ENCODE measurements around the gene CCDC190. TPM values are rescaled to one million over a fixed set of nuclear protein-coding genes. Genes with fewer than 3 reads are reported as not detected.

The CCDC190 gene, protein sequence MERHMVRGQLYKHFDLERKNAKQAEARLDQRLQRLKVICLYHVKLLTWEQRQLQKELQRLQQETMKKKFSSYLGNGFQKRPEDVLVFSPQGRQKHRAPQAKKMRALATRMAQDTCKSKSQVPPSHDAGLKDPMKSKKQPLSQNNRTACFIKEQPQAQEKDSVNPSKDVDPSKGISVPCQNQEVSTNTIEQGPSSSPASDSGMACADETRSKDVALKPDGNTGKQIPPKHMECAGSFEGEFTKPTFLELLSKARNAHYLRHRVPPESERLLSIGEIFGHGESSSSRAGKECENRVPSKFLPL
- not detected for total RNA-seq

DNA sequence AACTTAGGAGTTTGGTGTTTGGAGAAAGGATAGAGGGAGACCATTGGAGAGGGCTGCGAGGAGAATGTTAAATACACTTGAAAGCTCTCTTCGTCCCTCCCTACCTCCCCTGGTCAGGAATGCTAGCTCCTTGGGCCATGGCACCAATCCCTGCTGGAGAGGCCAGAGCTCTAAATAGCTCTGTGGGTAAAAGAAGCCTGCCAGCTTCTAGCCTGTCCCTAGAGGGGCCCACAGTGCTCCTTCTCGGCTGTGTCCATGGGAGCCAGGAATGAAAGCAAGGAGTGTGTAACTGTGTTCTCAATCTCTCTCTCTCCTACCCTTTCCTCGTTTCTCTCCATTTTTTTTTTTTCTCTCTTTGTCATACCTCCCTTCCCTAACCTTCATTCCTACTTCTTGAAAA, at the start of gene CCDC190:
TSS of gene CCDC190 (minus strand) at position 75 of the 400 bp plus-strand sequence. CDS start 1,529 bp downstream, outside the sequence.
- ATAC-seq (no peak), DNase-seq (ENCODE audit: low spot score in 2 of 2) (no peak)
- H3K9me3 Mint-ChIP-seq: no peaks in the 10 kb centered on the region
- H3K36me3 Mint-ChIP-seq: no peaks in the 10 kb centered on the region
- H3K27ac Mint-ChIP-seq: no peak within 1 kb of the TSS

DNA sequence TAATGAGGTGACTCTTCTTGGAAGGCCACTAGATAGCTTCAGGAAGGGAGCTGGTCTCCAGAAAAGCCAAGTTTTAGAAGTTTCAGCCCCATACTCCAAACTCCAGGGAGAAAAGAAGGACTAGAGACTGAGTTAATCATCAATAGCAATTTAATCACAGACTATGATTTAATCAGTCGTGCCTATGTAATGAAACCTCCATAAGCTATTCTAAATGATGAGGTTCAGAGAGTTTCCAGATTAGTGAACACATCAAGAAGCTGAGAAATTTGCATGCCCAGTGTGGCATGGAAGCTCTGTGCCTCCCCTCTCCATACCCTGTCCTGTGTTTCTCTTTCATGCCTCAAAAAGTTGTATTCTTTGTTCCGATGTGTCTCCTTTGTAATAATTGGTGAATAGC, 49.2 kb upstream of the CCDC190 start:
- H3K27ac Mint-ChIP-seq: no peak overlapping the region

DNA sequence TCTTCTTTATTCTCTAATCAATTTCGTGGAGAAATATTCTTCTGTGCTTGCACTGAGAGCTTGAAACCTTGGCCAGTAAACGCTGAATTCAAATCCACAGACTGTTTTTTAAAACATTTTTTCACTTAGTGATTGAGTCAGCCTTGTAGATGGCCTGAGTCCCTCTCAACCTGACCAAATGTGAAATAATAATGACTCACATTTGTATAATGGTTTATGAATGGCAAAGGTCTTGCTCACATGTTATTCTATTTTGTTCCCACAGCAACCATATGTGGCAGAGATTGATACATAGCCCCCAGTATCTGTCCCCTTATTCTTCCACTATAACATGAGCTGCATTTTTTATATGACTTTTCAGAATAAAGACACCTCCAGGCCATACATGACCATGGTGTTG, 47.8 kb upstream of the CCDC190 start:
- H3K9me3 Mint-ChIP-seq: peaks cover 6 to 13% of the 10 kb centered on the region in 2 donors
- DNase-seq (ENCODE audit: low spot score in 2 of 2): no peak
- no peak for ATAC-seq
- H3K27ac Mint-ChIP-seq: no peak overlapping the region
- peaks cover 9 to 10% of the 10 kb centered on the region in 2 donors for H3K36me3 Mint-ChIP-seq

More for the DNA sequence above, 49.2 kb upstream of the CCDC190 start:
- peaks cover 9 to 10% of the 10 kb centered on the region in 2 donors for H3K36me3 Mint-ChIP-seq
- DNase-seq (ENCODE audit: low spot score in 2 of 2) (no peak), ATAC-seq (no peak)
- H3K9me3 Mint-ChIP-seq: peaks cover 6 to 13% of the 10 kb centered on the region in 2 donors

DNA sequence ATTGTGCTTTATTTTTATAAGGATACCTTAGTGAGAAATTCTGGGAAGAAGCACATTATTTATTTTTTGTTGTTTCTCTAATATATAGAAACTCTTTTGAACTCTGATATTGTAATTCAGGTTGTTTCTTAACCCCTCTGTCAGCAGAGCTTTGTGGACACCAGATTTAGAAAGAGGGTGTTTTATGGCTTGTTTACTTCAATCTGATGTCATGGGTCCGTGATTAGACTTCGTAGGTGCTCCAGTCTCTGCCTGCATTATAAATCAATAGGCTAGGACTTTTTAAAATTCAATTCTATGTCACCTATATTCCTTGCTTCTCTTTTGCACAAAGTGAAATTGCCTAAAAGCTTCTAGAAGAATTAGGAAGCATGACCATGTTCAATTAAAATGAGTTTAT, 47.3 kb upstream of the CCDC190 start:
- DNase-seq (ENCODE audit: low spot score in 2 of 2) (no peak), ATAC-seq (no peak)
- H3K36me3 Mint-ChIP-seq: peaks cover 9 to 10% of the 10 kb centered on the region in 2 donors
- H3K27ac Mint-ChIP-seq: no peak overlapping the region
- H3K9me3 Mint-ChIP-seq: peaks cover 6 to 13% of the 10 kb centered on the region in 2 donors

DNA sequence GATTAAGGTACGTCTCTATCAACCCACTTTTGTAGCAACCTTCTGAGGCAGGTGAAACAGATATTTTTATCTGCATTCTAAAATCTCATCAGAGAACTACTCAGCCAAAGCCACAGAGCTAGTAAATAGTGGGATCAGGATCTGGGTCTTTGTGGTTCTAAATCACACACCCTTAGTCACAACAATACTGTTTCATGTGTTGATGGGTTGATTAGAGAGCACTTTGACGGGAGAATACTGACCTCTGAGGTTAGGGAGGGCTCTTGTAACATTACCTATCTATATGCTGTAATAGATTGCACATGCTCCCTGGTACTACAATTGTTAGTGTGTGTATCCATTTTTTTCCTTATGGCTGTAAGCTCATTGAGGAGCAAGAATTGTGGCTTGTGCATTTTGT, 45.5 kb upstream of the CCDC190 start:
- ATAC-seq (no peak), DNase-seq (ENCODE audit: low spot score in 2 of 2) (no peak)
- no peaks in the 10 kb centered on the region for H3K36me3 Mint-ChIP-seq
- H3K9me3 Mint-ChIP-seq: no peaks in the 10 kb centered on the region
- H3K27ac Mint-ChIP-seq: no peak overlapping the region

DNA sequence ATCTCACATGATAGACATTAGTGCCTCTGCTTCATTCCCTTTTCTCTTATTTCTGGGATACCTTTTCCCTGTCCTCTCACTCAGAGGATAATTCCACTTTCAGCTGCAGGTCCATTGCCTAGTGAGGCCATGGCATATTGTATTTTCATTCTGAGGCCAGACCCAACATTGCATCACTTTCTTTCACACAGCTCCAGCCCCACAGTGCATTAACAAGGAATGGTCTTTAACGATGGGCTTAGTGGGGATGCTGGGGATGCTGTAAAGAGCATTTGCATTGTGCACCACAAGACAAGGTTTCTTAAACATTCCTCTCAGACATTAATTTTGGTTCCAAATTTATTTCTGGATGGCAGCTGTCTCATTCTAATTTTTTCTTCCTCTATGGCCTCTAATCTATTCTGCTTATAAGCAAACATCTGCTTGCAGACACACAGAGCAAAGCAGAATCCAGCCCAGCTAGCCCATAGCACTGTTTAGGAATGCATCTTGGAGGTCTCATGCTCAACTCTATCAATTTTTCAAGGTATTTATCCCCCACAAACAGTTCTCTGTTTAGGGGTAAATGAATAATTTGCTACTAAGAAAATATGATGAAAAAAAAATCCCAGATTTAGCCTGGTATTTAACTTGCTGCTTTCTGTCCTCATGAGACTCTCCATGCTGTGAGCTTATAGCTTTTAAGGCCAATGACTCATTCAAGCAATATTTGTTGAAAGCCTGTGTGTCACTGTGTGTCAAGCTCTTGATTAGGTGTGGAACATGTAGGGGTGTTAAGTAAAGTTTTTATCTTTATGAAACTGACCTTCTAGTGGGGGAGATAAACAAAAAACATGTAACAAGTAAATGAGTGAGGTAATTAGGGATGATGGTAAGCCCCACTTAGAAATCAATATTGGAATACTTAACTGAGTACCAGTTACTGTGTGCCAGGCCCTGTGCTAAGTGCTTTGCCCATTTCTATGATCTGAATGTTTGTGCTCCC, 44.5 kb upstream of the CCDC190 start:
- Mint-ChIP-seq H3K27ac (no peak overlapping the region), H3K9me3 (no peaks in the 10 kb centered on the region), H3K36me3 (no peaks in the 10 kb centered on the region)
- no peak for DNase-seq (ENCODE audit: low spot score in 2 of 2)
- ATAC-seq: no peak

DNA sequence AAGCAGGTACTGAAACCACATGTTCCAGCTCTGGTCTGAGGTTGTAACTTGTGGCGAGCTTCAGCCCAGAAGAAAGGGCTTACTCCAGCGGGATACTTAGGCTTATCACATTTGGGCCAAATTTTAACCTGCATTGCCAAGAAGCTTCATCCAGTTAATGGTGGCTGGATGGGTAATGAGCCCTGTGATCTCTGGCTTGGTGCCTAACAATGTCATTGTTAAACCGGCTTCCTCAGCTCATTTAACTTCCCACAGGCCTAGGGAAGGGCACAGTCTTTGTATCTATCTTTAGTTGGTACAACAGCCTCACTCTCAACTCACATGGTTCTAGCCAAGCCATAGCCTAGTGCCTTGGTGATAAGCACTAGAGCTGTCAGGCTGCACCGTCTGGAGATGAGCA, 43.6 kb upstream of the CCDC190 start:
- Mint-ChIP-seq H3K27ac (no peak overlapping the region), H3K9me3 (no peaks in the 10 kb centered on the region), H3K36me3 (no peaks in the 10 kb centered on the region)

DNA sequence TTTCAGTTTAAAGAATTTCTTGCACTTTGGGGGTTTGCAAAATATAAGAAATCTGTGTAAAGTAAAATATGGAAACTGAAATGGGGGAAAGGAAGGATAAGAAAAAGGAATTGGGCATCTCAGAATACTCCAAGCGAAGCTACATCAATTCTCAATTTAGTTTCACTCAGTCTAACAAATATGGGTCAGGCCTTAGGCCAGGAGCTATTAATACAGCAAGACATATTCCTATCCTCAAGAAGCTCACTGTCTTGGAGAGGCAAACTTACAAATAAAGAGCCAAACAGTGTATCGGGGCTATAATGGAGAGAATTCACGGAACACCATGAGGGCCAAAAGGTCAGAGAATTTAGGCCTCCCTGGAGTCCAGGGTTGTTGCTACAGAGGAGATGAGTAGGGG, 43.0 kb upstream of the CCDC190 start:
- DNase-seq (ENCODE audit: low spot score in 2 of 2) (no peak), ATAC-seq (no peak)
- H3K9me3 Mint-ChIP-seq: no peaks in the 10 kb centered on the region
- no peaks in the 10 kb centered on the region for H3K36me3 Mint-ChIP-seq
- H3K27ac Mint-ChIP-seq: no peak overlapping the region

More for the DNA sequence above, 43.6 kb upstream of the CCDC190 start:
- DNase-seq (ENCODE audit: low spot score in 2 of 2): no peak
- ATAC-seq: no peak

DNA sequence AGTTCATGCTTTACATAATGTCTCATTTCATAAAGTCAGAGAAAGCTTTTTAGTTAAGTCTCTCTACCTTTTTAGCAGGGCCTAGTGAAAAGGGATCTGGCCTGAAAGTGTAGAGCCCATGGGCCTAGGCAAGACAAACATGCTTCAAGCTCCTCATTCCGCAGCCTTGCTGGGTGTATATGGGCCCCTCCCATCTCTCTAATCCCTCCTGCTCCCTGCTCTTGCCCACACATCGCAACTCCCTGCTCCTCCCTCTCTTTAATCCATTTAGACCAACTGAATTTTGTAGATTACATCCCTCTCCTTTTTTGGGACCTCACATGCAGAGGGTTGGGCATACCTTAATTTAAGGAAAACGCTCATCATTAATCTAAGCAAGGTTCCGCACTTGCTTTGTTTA, 42.3 kb upstream of the CCDC190 start:
- ATAC-seq (no peak), DNase-seq (ENCODE audit: low spot score in 2 of 2) (no peak)
- H3K9me3 Mint-ChIP-seq: no peaks in the 10 kb centered on the region
- no peaks in the 10 kb centered on the region for H3K36me3 Mint-ChIP-seq
- no peak overlapping the region for H3K27ac Mint-ChIP-seq

DNA sequence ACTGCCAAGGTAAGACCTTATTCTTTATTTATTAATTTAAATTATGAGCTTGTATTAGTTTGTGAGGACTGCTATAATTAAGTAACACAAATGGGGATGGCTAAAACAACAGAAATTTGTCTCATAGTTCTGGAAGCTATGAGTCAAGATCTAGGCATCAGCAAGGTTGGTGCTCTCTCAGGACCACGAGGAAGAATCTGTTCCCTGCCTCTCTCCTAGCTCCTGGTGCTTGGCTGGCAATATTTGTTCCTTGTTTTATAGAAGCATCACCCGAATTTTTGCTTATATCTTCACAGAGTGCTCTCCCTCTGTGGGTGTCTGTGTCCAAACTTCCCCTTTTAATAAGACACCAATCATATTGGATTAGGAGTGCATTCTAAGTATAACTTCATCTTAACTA, 41.4 kb upstream of the CCDC190 start:
- no peaks in the 10 kb centered on the region for H3K36me3 Mint-ChIP-seq

DNA sequence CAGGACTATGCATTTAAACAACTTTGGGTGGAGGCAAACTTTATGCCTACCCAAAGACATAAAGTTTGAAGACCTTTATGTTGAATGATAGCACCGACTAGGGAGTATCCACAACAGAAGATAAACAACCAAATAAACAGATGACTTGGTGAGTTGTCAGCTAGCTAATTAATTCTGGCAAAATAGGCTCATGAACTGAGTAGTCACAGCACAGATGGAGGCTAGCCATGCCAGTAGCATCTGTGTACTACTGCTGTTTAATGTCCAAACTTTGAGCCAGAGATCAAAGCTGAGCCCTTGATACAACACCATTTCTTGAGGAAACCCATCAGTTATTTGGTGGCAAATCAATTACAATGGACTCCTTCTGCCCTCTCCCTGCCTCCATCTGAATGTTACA, 40.3 kb upstream of the CCDC190 start:
- no peak for DNase-seq (ENCODE audit: low spot score in 2 of 2)
- H3K27ac Mint-ChIP-seq: no peak overlapping the region
- H3K9me3 Mint-ChIP-seq: no peaks in the 10 kb centered on the region
- ATAC-seq: no peak
- no peaks in the 10 kb centered on the region for H3K36me3 Mint-ChIP-seq

More for the DNA sequence above, 41.4 kb upstream of the CCDC190 start:
- H3K27ac Mint-ChIP-seq: no peak overlapping the region
- DNase-seq (ENCODE audit: low spot score in 2 of 2): no peak
- ATAC-seq: no peak
- no peaks in the 10 kb centered on the region for H3K9me3 Mint-ChIP-seq

DNA sequence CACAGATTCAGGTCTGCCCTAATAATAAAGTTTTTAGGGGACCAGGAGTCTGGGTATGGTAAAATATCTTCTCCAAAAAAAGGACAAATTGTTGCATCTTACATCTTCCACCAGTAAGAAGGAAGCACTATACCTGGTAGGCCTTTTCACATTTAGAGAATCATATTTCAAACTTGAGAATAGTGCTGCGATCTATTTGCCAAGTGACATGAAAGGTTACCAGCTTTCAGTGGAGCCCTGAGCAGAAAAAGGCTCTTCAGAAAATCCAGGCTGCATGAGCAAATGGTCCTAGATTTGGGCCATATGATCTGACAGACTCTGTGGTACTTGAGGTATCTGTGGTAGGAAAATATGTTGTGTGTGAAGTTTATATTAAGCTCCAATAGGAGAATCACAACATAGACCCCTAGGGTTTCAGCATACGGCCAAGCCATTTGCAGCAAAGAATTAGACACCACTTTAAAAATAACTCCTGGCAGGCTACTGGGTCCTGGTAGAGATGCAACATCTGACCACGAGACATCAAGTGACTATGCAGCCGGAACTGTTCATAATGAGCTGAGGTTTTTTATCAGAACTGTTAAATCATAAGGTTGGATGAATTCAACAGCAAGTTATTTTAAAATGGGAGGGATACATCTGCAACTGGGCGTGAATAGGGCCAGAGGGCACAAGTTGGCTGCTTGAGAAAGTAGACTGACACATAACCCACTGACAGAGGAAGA, 38.6 kb upstream of the CCDC190 start:
- H3K9me3 Mint-ChIP-seq: no peaks in the 10 kb centered on the region
- H3K36me3 Mint-ChIP-seq: no peaks in the 10 kb centered on the region
- H3K27ac Mint-ChIP-seq: no peak overlapping the region
- no peak for ATAC-seq
- DNase-seq (ENCODE audit: low spot score in 2 of 2): no peak

DNA sequence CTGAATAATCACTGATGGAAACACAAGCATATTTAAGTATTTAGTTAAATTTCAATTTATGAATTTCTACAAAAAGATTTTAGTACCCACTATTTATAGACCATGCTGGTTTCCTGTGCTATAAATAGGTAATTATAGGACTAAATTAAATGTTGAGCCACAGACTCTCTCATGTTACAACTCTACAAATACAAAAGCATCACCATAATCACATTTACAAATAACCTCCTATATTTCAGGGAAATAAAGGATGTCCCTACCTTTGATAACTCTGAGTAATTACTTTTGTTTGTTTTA, 32.6 kb upstream of the CCDC190 start:
- H3K9me3 Mint-ChIP-seq: no peaks in the 10 kb centered on the region
- DNase-seq (ENCODE audit: low spot score in 2 of 2): no peak
- no peak overlapping the region for H3K27ac Mint-ChIP-seq
- no peak for ATAC-seq
- no peaks in the 10 kb centered on the region for H3K36me3 Mint-ChIP-seq

DNA sequence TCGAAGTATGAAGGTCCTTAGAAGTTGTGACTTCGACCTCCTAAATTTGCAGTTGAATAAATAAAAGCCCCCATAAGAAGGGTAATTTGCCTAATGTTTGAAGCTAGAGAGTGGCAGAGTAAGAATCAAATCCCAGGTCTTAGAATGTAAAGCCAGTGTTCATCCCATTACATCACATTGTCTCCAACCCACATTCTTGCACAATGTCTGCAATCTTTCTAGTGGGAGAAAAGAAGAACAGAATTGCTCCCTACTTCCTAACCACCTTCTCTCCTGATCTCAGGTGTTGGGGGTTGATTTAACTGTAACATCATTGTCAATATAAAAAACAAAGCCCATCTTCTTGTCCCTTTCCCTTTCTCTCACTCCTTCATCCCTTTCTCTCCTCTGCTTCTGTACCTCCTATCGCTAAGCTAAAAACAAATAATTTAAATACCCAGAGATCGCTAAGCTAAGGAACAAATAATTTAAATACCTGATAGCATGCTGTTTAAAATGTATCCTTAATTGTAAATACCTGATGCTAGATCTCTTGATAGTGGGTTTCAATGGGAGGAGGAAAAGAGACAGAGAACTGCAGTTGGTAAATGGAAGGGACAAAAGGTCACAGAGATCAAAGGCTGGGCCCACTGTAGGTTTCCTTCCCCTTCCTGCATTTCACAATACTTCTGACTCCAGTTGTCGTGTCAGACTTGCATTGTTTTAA, 32.1 kb upstream of the CCDC190 start:
- H3K36me3 Mint-ChIP-seq: no peaks in the 10 kb centered on the region
- ATAC-seq (no peak), DNase-seq (ENCODE audit: low spot score in 2 of 2) (no peak)
- H3K9me3 Mint-ChIP-seq: no peaks in the 10 kb centered on the region
- no peak overlapping the region for H3K27ac Mint-ChIP-seq

DNA sequence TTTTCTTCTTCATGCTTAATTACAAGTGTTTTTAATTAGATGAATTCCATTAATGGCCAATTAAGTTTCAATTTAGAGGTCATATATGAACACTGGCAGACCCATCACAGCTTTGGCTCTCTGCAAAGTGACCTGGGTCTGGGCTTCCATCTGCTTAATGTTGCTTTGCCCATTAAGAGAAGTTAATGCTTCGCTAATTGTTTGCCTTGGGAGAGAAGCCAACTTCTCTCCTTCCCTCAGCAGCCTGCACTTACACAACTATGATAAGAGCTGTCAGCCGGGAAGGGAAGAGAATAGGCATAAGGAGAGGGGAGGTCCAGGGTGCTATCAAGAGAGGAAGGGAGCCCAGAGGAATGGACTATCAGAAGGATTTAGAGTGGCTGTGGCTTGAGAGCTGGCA, 29.0 kb upstream of the CCDC190 start:
- ATAC-seq: no peak
- H3K9me3 Mint-ChIP-seq: no peaks in the 10 kb centered on the region
- H3K27ac Mint-ChIP-seq: no peak overlapping the region
- H3K36me3 Mint-ChIP-seq: no peaks in the 10 kb centered on the region
- DNase-seq (ENCODE audit: low spot score in 2 of 2): no peak

DNA sequence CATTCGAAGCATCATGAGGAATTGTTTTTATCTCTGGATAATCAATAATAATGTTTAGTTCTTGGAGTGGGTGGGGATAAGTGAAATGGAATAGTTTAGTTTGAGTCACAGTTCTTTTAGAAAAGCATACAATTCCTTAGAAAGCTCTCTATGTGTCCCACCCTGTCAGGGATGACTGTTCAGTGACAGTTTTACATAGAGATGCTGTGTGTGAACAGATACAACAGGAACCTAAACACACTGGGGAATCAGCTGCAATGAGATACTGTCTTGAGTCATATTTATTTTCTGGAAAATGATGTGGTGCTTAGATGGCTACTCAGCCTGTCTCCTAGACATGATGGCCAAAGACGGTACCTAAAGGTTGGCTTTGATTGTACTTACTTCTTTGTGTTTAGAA, 25.7 kb upstream of the CCDC190 start:
- no peak overlapping the region for H3K27ac Mint-ChIP-seq
- H3K36me3 Mint-ChIP-seq: no peaks in the 10 kb centered on the region
- ATAC-seq (no peak), DNase-seq (ENCODE audit: low spot score in 2 of 2) (no peak)
- H3K9me3 Mint-ChIP-seq: no peaks in the 10 kb centered on the region

DNA sequence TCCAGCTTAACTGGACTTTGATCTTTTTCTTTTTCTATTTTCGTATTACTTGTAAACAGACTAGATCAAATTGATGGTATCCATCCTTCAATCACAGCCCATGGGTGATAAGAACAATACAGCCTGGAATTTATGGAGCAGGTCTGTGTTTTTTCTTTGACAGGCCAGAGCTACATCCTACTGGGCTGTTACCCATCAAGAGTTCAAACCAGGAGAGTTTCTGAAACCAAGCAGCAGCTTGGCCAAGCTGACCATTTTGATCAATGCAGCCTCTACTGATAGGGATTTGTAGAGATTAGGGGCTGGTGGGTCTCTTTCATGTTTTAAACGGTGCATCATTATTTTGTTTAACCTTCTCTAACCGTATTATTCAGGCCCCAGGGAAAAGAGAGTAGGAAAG, 24.3 kb upstream of the CCDC190 start:
- ATAC-seq (no peak), DNase-seq (ENCODE audit: low spot score in 2 of 2) (no peak)
- Mint-ChIP-seq H3K9me3 (no peaks in the 10 kb centered on the region), H3K36me3 (no peaks in the 10 kb centered on the region), H3K27ac (no peak overlapping the region)

Data from activated naive CD4-positive, alpha-beta T cell treated with anti-CD3 and anti-CD28 coated beads, Interleukin-2, amount 50 U/mL, for 72 hours (primary cell).